ENCODE data around the gene TTLL12.

DNA sequence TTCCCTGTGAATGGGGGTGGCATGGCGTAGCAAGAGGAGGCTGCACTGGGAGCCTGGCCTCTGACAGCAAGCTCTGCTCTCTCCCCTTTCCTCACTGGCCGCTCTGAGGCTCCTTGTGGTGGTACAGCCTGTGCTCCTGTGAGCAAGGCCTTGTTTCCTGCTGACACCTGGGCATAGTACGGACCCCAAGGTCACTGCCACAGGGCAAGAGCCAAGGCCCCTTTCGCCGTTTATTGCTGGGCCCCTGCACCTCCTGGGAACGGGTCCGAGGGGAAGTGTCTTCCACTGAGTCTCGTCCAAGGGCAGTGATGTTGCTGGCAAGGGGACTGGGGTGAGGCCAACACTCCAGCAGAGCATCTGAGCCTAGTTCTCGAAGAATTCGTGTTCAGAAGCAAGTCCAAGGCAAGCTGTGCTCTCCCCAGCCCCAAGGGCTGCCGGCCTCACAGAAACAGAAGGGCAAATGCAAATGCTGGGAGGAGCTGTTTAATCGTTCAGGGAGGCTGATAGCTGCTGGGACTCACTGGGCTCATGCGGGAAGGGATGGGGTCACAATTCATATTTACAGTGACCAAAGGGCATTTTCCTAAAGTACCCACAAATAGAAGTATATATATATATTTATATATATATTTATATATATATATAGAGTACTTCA is 15.9 kb upstream of the TTLL12 start:
- TF ChIP-seq, protein P1, sequence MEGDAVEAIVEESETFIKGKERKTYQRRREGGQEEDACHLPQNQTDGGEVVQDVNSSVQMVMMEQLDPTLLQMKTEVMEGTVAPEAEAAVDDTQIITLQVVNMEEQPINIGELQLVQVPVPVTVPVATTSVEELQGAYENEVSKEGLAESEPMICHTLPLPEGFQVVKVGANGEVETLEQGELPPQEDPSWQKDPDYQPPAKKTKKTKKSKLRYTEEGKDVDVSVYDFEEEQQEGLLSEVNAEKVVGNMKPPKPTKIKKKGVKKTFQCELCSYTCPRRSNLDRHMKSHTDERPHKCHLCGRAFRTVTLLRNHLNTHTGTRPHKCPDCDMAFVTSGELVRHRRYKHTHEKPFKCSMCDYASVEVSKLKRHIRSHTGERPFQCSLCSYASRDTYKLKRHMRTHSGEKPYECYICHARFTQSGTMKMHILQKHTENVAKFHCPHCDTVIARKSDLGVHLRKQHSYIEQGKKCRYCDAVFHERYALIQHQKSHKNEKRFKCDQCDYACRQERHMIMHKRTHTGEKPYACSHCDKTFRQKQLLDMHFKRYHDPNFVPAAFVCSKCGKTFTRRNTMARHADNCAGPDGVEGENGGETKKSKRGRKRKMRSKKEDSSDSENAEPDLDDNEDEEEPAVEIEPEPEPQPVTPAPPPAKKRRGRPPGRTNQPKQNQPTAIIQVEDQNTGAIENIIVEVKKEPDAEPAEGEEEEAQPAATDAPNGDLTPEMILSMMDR (conservative IDR thresholded peaks at IDR 0.05; ENCODE audit: low read depth in 2 of 2): no peak
- TF ChIP-seq CREB1 (CRISPR knock-in tag; IDR thresholded peaks at IDR 0.05; ENCODE audit: low read depth) (no peak), POLR2AphosphoS5 (IDR thresholded peaks at IDR 0.05; ENCODE audit: low read depth) (no peak), EZH2 (IDR thresholded peaks at IDR 0.05; ENCODE audit: low read depth, unreplicated experiment) (no peak), EZH2phosphoT487 (IDR thresholded peaks at IDR 0.05; ENCODE audit: unreplicated experiment) (no peak), JUNB (IDR thresholded peaks at IDR 0.05; ENCODE audit: unreplicated experiment) (no peak), ZNF331 (CRISPR knock-in tag; IDR thresholded peaks at IDR 0.05; ENCODE audit: low read depth) (no peak)
- TF ChIP-seq, protein P2, sequence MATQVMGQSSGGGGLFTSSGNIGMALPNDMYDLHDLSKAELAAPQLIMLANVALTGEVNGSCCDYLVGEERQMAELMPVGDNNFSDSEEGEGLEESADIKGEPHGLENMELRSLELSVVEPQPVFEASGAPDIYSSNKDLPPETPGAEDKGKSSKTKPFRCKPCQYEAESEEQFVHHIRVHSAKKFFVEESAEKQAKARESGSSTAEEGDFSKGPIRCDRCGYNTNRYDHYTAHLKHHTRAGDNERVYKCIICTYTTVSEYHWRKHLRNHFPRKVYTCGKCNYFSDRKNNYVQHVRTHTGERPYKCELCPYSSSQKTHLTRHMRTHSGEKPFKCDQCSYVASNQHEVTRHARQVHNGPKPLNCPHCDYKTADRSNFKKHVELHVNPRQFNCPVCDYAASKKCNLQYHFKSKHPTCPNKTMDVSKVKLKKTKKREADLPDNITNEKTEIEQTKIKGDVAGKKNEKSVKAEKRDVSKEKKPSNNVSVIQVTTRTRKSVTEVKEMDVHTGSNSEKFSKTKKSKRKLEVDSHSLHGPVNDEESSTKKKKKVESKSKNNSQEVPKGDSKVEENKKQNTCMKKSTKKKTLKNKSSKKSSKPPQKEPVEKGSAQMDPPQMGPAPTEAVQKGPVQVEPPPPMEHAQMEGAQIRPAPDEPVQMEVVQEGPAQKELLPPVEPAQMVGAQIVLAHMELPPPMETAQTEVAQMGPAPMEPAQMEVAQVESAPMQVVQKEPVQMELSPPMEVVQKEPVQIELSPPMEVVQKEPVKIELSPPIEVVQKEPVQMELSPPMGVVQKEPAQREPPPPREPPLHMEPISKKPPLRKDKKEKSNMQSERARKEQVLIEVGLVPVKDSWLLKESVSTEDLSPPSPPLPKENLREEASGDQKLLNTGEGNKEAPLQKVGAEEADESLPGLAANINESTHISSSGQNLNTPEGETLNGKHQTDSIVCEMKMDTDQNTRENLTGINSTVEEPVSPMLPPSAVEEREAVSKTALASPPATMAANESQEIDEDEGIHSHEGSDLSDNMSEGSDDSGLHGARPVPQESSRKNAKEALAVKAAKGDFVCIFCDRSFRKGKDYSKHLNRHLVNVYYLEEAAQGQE (IDR thresholded peaks at IDR 0.05; ENCODE audit: unreplicated experiment): no peak
- TF ChIP-seq, protein P3, sequence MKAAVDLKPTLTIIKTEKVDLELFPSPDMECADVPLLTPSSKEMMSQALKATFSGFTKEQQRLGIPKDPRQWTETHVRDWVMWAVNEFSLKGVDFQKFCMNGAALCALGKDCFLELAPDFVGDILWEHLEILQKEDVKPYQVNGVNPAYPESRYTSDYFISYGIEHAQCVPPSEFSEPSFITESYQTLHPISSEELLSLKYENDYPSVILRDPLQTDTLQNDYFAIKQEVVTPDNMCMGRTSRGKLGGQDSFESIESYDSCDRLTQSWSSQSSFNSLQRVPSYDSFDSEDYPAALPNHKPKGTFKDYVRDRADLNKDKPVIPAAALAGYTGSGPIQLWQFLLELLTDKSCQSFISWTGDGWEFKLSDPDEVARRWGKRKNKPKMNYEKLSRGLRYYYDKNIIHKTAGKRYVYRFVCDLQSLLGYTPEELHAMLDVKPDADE (IDR thresholded peaks at IDR 0.05): no peak

All from GM23338 (cell line).